HG03139 (cell line): ENCODE data around the gene IL17REL.

ENCODE experiments used
- ATAC-seq: cut with Tn5 transposase; IDR thresholded peaks from one replicate; pipeline ENCODE4 v1.9.1; 2021; ENCODE audit not compliant: unreplicated experiment

Gene IL17REL

DNA sequence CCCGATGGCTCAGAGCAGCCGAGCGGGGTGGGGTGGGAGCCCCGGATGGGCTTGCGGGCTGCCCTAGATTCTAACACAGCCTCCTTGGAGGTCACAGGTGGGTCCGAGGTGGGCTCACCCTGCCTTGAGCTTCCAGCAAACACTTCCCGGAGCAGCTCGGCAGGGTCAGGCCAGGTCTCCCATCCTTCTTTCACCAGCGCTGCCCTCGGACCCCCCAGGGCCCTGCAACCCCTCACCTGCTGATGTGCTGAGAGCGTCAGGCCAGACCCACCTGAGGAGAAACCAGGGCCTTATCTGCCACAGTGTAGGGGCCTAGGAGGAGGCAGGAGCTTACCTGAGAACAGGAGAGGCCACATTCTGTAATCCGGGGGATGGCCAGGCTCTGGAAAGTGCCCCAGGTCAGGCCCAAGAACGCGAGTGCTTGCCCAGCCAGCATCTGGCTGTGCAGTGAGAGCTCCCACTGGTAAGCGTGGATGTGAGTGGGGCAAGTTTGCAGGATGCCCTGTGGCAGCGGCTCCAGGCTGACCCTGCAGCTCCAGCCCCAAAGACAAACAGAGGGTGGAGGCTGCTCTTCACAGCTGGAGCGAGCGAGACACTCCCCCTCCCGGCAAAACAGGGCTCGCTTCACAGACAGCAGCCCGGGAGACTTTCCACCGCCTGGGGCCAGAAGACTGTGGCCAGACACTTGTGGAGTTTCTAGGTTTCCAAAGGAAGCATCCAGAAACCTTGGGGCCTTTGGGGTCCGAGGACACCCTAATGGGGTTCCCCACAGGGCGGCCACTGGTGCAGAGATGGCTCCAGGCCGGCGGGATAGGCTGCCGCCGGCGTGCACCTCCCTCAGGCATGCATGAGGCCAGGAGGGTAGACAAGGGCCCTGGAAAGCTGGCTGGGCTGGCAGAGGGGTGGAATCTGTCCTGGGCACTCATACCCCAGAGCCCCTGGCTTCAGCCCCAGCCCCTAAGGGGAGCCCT is at the start of gene IL17REL:
IL17REL (minus strand) TSS at position 555 of the 971 bp plus-strand sequence; CDS start at position 436, 119 bp downstream.
- no peak for ATAC-seq

- no peak for ATAC-seq
Measured at GRCh38 chr22:50061824-50062355, 49.3 kb upstream of the IL17REL start.

DNA sequence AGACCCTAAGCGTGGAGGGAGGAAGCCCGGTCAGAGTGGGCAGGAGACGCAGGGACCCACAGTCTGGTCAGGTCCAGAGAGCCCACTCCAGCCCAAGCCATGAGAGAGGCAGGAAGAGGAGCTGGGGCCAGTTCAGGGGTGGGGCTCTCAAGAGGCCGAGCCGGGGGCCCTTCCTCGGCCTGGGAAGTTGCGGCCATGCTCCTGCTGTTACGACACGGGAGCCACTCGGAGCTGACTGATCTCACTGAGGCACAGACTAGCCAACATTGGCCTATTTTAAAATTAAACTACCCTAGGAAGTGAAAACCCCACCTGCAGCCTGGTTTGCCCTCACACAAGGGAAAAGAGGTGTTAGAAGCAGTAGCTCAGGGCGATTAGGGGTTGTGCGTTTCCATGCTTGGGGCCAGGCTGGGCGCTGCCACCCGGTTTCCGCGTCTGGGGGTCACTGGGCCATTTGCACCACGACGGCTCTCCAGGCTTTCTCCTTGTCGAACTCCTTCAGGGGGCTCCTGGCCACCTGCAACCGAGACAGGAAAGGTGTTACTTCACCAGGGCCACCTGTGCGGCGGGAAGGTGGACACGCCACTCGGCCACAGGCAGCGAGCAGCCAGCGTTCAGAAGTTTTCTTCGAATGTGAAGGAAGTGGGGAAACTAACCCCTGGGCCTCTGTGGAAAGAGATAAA is 48.7 kb upstream of the IL17REL start:
- ATAC-seq, result no peak

DNA sequence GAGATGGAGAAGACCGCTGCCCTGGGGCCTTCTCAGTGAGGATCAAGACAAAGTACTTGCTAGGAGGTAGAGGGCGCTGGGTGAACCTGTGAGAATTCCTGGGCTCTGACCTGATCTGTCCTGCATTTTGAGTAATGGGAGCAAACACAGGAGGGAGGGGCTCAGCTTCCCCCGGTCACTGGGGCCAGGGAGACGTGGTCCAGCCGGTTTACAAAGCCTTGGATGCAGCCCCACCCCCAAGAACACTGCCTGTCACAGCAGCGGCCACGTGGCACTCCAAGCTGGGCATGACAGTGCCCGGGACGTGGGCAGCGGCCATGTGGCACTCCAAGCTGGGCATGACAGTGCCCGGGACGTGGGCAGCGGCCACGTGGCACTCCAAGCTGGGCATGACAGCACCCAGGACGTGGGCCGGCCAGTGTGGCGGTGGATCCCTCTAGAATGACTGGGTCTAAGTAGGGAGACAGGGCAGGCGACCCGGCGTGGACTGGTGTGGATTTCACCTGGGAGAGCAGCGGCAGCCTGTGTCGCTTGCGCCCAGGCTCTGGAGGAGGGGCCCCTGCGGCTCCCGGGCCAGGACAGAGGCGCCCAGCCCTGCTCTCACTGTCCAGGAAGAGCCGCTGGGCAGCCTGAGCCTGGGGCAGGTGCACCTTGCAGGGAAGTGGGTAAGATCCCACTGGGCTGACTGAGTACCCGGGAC is 48.0 kb upstream of the IL17REL start:
- ATAC-seq, result no peak

DNA sequence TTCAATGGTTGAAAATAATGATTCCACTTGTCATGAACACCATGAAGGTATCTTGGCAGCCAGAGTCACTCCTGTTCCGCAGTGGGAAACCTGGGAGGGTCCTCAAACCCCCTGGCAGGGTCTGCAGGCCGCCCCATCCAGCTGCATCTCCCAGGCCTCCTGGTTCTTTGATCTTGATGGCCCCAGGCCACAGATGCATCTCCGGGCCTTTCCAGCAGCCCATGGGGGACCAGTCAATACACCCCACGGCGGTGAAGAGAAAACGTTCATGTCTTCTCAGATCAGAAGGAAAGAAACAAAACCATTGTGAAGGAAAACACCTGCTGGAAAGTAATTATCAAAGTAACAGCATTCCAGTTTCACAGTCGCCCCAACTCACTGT is 47.3 kb upstream of the IL17REL start:
- no peak for ATAC-seq

DNA sequence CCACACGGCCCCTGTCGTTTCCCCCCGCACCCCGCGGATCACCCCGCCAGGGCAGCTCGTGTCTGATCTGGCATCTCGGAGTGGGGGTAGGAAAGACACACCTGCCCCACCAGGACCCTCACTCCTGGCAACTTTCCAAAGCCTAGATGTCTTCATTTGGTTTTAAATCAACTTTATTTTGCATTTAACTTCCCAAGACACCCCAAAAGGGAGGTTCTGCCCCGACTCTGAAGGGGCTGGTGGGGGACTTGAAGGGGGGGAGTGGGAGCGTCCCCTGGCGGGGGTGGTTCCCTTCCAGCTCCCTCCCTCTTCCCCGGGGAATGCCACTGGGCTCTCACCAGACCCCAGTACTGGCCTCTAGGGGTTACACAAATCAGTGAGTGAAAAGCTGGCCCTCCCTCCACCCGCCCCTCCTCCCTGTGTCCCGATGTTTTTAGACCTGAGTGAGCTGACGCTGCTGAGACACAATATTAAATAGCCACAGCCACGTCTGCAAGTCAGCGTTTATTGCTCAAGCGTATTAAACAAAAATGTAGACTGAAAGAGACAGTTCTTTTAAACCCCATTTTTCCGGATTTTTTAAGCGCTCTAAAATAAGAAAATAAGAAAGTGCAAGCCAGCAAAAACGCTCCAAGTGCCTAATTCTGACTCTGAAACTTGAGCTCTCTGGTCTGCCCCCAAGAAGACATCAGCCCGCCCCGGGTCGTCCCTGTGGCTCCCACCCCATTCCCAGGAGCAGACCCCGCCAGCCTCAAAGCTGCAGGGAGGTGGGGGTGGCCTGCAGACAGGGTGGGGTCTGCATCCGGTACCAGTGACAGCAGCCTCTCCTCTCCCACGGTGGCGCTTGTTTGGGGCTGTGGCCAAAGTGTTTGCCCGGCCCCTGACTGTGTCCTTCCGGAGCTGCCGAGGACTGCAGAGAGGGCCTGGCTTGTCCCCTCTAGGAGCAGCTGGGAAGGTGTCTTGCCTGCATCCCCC is 46.6 kb upstream of the IL17REL start:
- ATAC-seq, result no peak

GRCh38 chr22:50058061-50058905 is 45.7 kb upstream of the IL17REL start, which contains the start of gene TTLL8:
TTLL8 (minus strand) TSS chr22:50058298.
- no peak for ATAC-seq

DNA sequence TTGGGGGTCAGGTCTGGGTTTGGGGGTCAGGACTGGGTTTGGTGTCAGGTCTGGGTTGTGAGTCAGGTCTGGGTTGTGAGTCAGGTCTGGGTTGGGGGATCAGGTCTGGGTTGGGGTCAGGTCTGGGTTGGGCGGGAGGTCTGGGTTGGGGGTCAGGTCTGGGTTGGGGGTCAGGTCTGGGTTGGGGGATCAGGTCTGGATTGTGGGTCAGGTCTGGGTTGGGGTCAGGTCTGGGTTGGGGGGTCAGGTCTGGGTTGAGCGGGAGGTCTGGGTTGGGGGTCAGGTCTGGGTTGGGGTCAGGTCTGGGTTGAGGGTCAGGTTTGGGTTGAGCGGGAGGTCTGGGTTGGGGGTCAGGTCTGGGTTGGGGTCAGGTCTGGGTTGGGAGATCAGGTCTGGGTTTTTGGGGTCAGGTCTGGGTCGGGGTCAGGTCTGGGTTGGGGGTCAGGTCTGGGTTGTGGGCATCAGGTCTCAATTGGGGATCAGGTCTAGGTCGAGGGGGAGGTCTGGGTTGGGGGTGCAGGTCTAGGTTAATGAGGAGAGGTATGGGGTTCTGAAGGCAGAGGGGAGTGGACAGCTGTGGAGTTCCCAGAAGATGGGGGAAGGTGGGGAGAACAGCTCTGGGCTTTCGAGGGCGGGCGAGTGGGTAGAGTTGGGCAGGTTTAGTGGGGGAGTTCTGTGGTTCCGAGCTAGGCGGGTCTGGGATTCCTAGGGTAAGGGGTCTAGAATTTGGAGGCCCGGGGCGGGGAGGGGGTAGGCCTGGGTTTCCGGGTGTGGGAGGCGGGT is 44.9 kb upstream of the IL17REL start:
- no peak for ATAC-seq

DNA sequence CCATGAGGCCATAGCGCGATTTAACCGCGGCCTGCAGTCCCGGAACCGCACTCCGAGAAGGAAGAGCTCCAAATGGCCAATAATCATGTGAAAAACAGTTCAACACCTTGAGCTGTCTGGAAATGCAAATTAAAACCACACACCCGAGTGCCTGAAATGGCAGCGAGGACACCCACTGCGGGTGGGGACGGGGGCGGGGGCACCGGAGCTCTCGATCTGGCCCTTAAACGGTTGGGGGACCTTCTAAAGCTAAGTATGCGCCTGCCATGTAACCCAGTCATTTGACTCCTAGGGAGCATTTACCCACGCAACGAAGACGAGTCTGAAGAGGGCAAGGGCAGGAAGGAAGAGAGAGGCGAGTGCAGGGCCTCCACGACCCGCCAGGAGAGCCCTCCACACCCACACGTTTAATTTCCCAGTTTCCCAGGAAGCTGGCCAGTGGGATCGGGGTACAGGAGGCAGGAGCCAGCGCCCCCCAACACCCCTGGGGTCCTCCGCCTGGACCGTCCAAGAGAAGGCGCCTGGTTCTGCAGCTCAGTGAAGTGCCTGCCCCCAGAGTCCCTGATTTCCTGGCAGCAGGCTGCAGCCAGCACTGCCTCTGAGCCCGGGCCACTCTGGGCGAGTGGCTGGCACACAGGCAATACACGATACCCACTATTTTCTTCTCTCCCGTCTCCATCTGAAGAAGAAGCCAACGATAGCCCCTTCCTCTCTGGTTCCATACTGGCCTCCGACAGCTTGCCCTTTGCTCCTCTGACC is 43.8 kb upstream of the IL17REL start:
- no peak for ATAC-seq

DNA sequence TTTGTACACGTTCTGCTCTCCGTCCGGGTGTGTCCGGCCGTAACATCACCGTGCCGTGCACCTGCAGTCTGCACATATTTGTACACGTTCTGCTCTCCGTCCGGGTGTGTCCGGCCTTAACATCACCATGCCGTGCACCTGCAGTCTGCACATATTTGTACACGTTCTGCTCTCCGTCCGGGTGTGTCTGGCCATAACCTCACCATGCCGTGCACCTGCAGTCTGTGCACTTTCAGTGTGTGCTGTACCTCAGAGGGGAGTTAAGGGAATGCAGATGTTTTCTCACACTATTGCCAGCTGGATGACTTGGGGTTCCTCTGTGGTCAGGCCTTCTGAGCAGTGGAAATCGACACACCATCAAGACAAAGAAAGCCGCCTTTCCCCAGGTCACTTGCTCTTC is 41.3 kb upstream of the IL17REL start:
- ATAC-seq, result no peak

DNA sequence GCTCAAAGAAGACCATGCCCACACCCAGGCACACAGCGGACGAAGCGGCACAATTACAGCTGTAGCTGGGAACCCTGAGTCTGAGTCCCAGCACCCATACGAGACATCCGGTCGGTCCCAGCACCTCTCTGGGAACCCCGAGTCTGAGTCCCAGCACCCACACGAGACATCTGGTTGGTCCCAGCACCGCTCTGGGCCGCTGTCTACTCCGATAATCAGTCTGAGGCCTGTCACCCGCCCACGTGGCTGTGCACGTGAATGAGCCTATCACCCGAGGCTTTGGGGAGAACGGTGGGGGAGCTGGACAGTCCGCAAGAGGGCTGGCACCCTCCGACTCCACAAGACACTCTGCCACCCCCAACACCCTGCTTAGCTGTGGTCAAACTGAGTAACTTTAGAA is 39.4 kb upstream of the IL17REL start:
- ATAC-seq, result no peak

- no peak for ATAC-seq
Measured at GRCh38 chr22:50049299-50050195, 37.0 kb upstream of the IL17REL start.

DNA sequence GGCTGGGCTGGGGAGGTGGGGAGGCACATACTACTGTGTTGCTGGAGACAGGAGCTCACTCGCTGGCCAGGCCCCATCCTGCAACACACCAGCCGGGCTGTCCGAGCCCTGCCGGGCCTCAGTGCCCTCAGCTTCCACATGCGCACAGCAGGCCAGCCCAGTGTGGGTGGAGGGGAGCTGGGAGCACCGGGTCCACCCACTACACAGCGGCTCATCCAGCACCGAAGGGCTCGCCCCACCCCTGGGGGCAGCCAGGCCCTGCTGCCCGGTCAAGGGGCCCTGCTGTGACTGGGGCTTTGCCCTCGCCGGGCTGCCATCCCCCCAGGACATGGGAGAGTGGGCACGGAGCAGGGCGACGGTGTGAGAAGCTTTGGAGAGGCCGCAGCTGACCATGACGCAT is 36.3 kb upstream of the IL17REL start:
- ATAC-seq, result no peak

- no peak for ATAC-seq
Measured at GRCh38 chr22:50048061-50048765, 35.6 kb upstream of the IL17REL start.

DNA sequence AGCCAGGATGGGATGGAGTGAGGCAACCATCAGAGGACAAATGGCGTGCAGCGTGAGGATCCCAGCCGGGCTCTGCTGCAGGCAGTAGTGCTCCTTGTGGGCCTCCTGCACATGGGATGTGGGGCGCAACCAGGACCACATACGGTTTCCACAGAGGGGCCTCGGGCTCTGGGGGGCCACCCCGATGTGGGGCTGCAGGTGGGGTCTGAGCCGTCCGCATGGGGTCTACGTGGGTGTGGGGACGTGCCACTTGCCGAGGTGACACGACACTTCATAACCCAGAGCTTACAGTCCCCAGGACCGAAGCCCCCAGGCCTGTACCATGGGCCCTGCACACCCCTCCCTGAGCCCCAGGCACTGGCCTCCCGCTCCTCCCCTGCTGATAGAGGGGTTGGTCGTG is 34.8 kb upstream of the IL17REL start:
- ATAC-seq, result no peak
